OCI-LY7 (cell line): ENCODE results near the gene LSM5.

Source experiments
- EZH2phosphoT487 ChIP-seq: fragments of 200-600 bp; sonication (generic); IDR thresholded peaks from 2 replicates; pipeline ENCODE4 v1.6.1; 2018; ENCODE audit warnings: low read depth, borderline replicate concordance, mild to moderate bottlenecking, mixed run types, antibody characterized with exemption, low read length, moderate library complexity, mixed read lengths
- TF ChIP-seq, protein P1 (sequence below): fragments of 200-600 bp; sonication (generic); conservative IDR thresholded peaks from 2 replicates; pipeline ENCODE4 v1.5.1; 2014; ENCODE audit warnings: mild to moderate bottlenecking, antibody characterized with exemption, low read length, moderate library complexity, mixed read lengths

DNA sequence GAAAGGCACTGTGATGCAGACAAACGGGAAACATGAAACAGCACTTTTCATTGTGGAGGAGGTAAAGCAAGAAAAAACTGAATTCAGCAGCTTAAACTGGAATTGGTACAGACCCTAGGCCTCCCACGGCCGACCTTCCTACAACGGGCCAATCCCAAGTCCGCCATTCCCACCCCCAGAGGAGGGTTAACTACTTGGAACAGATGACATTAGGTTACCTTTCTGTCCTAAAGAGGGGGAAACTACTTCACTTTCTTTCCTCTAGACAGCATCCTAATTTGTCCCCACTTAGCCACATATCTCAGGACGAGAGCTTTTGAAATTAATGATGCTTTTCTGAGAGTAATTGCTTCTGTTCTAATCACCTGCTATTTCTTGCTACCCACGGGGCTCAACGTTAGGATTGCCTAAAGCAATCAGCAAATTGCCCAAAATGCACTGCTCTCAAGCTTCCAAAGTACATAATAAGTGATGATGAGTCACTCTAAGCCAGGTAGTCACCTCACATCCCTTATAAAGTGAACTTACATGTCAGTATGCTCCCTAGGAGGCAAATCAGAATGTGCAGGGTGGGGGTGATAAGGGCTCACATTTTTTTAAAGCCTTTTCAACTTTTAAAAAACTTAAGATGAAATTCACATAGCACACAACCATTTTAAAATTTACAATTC lies 36.7 kb downstream of the LSM5 start:
- TF ChIP-seq, protein P1, sequence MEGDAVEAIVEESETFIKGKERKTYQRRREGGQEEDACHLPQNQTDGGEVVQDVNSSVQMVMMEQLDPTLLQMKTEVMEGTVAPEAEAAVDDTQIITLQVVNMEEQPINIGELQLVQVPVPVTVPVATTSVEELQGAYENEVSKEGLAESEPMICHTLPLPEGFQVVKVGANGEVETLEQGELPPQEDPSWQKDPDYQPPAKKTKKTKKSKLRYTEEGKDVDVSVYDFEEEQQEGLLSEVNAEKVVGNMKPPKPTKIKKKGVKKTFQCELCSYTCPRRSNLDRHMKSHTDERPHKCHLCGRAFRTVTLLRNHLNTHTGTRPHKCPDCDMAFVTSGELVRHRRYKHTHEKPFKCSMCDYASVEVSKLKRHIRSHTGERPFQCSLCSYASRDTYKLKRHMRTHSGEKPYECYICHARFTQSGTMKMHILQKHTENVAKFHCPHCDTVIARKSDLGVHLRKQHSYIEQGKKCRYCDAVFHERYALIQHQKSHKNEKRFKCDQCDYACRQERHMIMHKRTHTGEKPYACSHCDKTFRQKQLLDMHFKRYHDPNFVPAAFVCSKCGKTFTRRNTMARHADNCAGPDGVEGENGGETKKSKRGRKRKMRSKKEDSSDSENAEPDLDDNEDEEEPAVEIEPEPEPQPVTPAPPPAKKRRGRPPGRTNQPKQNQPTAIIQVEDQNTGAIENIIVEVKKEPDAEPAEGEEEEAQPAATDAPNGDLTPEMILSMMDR, result no peak
- no peak for TF ChIP-seq EZH2phosphoT487
